Natural killer cell (primary cell): ENCODE data around the gene AQP9. TPM values are rescaled to one million over a fixed set of nuclear protein-coding genes. Genes with fewer than 3 reads are reported as not detected.

Source experiments
- ATAC-seq, 3 donors: fragments of 150-1000 bp in 2 of 3; fragments of 200-7000 bp in 1 of 3; cut with Tn5 transposase; 1 replicate in 1 of 3; 2 replicates in 2 of 3; pipeline ENCODE4 v1.10.0; 2021; ENCODE audit warnings: mild to moderate bottlenecking in 2 of 3, moderate library complexity in 2 of 3
- DNase-seq, 2 donors: peaks; one replicate each; pipeline versions ENCODE4 v3.0.0 to v3.0.0-alpha.2; 2013 to 2021; ENCODE audit warnings: mixed read lengths in 1 of 2
- H3K27ac ChIP-seq: one replicate; pipeline ENCODE4 v1.5.1; 2013; ENCODE audit warnings: mild to moderate bottlenecking, low read length
- H3K27me3 ChIP-seq: one replicate; pipeline ENCODE4 v1.6.1; 2013; ENCODE audit warnings: low read length; ENCODE audit not compliant: control insufficient read depth, insufficient read depth
- H3K36me3 ChIP-seq: one replicate; pipeline ENCODE4 v1.6.1; 2013; ENCODE audit warnings: low read length; ENCODE audit not compliant: control insufficient read depth, insufficient read depth
- H3K4me1 ChIP-seq: one replicate; pipeline ENCODE4 v1.6.1; 2013; ENCODE audit warnings: low read length; ENCODE audit not compliant: control insufficient read depth, insufficient read depth
- H3K4me3 ChIP-seq: one replicate; pipeline ENCODE4 v1.5.1; 2013; ENCODE audit warnings: low read length
- H3K9me3 ChIP-seq: one replicate; pipeline ENCODE4 v1.6.1; 2013; ENCODE audit warnings: low read length; ENCODE audit not compliant: control insufficient read depth, insufficient read depth
- H3K27ac Mint-ChIP-seq, 2 donors: one replicate each; pipeline ENCODE4 v1.8.0; 2022; ENCODE audit warnings: mild to moderate bottlenecking in 2 of 2, mixed read lengths in 2 of 2, moderate library complexity in 1 of 2
- H3K27me3 Mint-ChIP-seq, 2 donors: one replicate each; pipeline ENCODE4 v1.8.0; 2022; ENCODE audit warnings: low read depth in 2 of 2, mixed read lengths in 2 of 2
- H3K36me3 Mint-ChIP-seq: one replicate; pipeline ENCODE4 v1.8.0; 2022; ENCODE audit warnings: mixed read lengths
- H3K4me1 Mint-ChIP-seq, 2 donors: one replicate each; pipeline ENCODE4 v1.8.0; 2022; ENCODE audit warnings: mixed read lengths in 2 of 2
- H3K4me3 Mint-ChIP-seq: one replicate; pipeline ENCODE4 v1.8.0; 2022; ENCODE audit warnings: mild to moderate bottlenecking, moderate library complexity, mixed read lengths
- H3K9me3 Mint-ChIP-seq, 2 donors: one replicate each; pipeline ENCODE4 v1.8.0; 2022; ENCODE audit warnings: mixed read lengths in 2 of 2
- CTCF ChIP-seq: fragments of 200-600 bp; IDR thresholded peaks from one replicate; pipeline ENCODE4 v1.8.0; 2022; ENCODE audit warnings: antibody characterized with exemption
- WGBS: methylation state at CpG from one replicate; pipeline ENCODE4 v1.1.7; 2013; ENCODE audit warnings: missing lambda C conversion rate; ENCODE audit not compliant: insufficient coverage; 5-methylcytosine and 5-hydroxymethylcytosine counted together
- intact Hi-C: fragments of 100-400 bp; cut with micrococcal nuclease; formaldehyde crosslinking; loops from one replicate; pipeline ENCODE4 v1.14.2; 2022
- total RNA-seq, 4 donors: library from RNA; stranded (reverse); fragments of 120-200 nt in 1 of 4; gene quantifications; one replicate each; pipeline versions ENCODE4 v1.2.3 to v1.2.4, GENCODE V29; 2013 to 2022

The AQP9 gene
- total RNA-seq, 3 donors from 2014 or later (not counting 1 experiment from before 2014, with no cell fraction given) = 2.4 to 19.7 (median 2.8) TPM

- no peaks in the 10 kb centered on the region for H3K36me3 ChIP-seq
- ATAC-seq (no peak), DNase-seq (no peak)
- Mint-ChIP-seq H3K27ac (no peak overlapping the region), H3K4me1 (peaks cover 10 to 11% of the 10 kb centered on the region in 2 donors), H3K4me3 (no peak overlapping the region), H3K9me3 (no peaks in the 10 kb centered on the region), H3K27me3 (peaks cover 0 to 6% of the 10 kb centered on the region in 2 donors), H3K36me3 (no peaks in the 10 kb centered on the region)
- H3K4me1 ChIP-seq = peaks cover 5% of the 10 kb centered on the region
- H3K9me3 ChIP-seq = no peaks in the 10 kb centered on the region
- no peak for TF ChIP-seq CTCF
- intact Hi-C loops = no loop called here
- WGBS = 93% methylated on average over 6 of the region's 7 CpGs
- no peak overlapping the region for H3K4me3 ChIP-seq
- no peak overlapping the region for H3K27ac ChIP-seq
- H3K27me3 ChIP-seq = no peaks in the 10 kb centered on the region
Observed at GRCh38 chr15:58212909-58213526, 74.8 kb downstream of the AQP9 start.

GRCh38 chr15:58213587-58214338 is 75.6 kb downstream of the AQP9 start:
- Mint-ChIP-seq H3K9me3 (no peaks in the 10 kb centered on the region), H3K27ac (no peak overlapping the region), H3K4me3 (no peak overlapping the region), H3K27me3 (peaks cover 0 to 6% of the 10 kb centered on the region in 2 donors), H3K4me1 (peaks cover 9 to 11% of the 10 kb centered on the region in 2 donors), H3K36me3 (no peaks in the 10 kb centered on the region)
- DNase-seq (no peak), ATAC-seq (no peak)
- no peaks in the 10 kb centered on the region for H3K27me3 ChIP-seq
- WGBS = 84% methylated on average over 5 of the region's 5 CpGs
- H3K4me3 ChIP-seq = no peak overlapping the region
- no peaks in the 10 kb centered on the region for H3K36me3 ChIP-seq
- no peak overlapping the region for H3K27ac ChIP-seq
- TF ChIP-seq CTCF = no peak
- H3K4me1 ChIP-seq = peaks cover 3% of the 10 kb centered on the region
- H3K9me3 ChIP-seq = no peaks in the 10 kb centered on the region
- intact Hi-C loops = no loop called here

GRCh38 chr15:58214591-58215340 is 76.6 kb downstream of the AQP9 start:
- no peaks in the 10 kb centered on the region for H3K9me3 Mint-ChIP-seq
- intact Hi-C loops = no loop called here
- no peak for ATAC-seq
- no peak for DNase-seq
- no peak overlapping the region for H3K27ac Mint-ChIP-seq
- H3K27ac ChIP-seq = no peak overlapping the region
- 56% methylated on average over 9 of the region's 11 CpGs for WGBS
- no peaks in the 10 kb centered on the region for H3K36me3 Mint-ChIP-seq
- no peak overlapping the region for H3K4me3 Mint-ChIP-seq
- no peaks in the 10 kb centered on the region for H3K9me3 ChIP-seq
- H3K4me3 ChIP-seq = no peak overlapping the region
- no peak for TF ChIP-seq CTCF
- no peaks in the 10 kb centered on the region for H3K4me1 ChIP-seq
- H3K36me3 ChIP-seq = no peaks in the 10 kb centered on the region
- H3K27me3 ChIP-seq = no peaks in the 10 kb centered on the region
- H3K27me3 Mint-ChIP-seq = peaks cover 2 to 6% of the 10 kb centered on the region in 2 donors
- peaks cover 0 to 4% of the 10 kb centered on the region in 2 donors for H3K4me1 Mint-ChIP-seq
